Measurements from ENCODE around the gene SLC16A10. TPM values are rescaled to one million over a fixed set of nuclear protein-coding genes. Genes with fewer than 3 reads are reported as not detected.
"Not testable (repeated sequence)": the region's sequence is repeated elsewhere in the genome, so short reads cannot be mapped to it uniquely, and the experiment has no call there.

SLC16A10 gene
- total RNA-seq, 1 experiment from 2014 or later = 0.05 TPM

- Mint-ChIP-seq H3K36me3 (ENCODE audit: insufficient read depth, unreplicated experiment) (no peaks in the 10 kb centered on the region), H3K9me3 (ENCODE audit: unreplicated experiment) (peaks cover 10% of the 10 kb centered on the region), H3K27me3 (ENCODE audit: insufficient read depth, unreplicated experiment) (no peaks in the 10 kb centered on the region), H3K4me3 (ENCODE audit: unreplicated experiment) (no peak overlapping the region), H3K4me1 (ENCODE audit: insufficient read depth, unreplicated experiment) (no peaks in the 10 kb centered on the region), H3K27ac (ENCODE audit: low read depth, unreplicated experiment) (no peak overlapping the region)
- DNase-seq (ENCODE audit: unreplicated experiment) = no peak
- intact Hi-C loops (cut with micrococcal nuclease) = no loop called here
- TF ChIP-seq CTCF (IDR thresholded peaks at IDR 0.05; ENCODE audit: unreplicated experiment) = no peak
- ChIA-PET CTCF (interaction anchor here (0.9 to 1.2 kb wide), 2 partner anchors 25 to 26 kb away, joined by 3 to 4 read pairs; no protein-coding TSS in a partner anchor), POLR2A (interaction anchor here (0.8 kb wide), 1 partner anchor 12 kb away, joined by 4 read pairs; no protein-coding TSS in a partner anchor)
- BruUV-seq (replicated peaks) = no TSS peak
Measured at GRCh38 chr6:111183702-111184517, 96.6 kb downstream of the SLC16A10 start.

DNA sequence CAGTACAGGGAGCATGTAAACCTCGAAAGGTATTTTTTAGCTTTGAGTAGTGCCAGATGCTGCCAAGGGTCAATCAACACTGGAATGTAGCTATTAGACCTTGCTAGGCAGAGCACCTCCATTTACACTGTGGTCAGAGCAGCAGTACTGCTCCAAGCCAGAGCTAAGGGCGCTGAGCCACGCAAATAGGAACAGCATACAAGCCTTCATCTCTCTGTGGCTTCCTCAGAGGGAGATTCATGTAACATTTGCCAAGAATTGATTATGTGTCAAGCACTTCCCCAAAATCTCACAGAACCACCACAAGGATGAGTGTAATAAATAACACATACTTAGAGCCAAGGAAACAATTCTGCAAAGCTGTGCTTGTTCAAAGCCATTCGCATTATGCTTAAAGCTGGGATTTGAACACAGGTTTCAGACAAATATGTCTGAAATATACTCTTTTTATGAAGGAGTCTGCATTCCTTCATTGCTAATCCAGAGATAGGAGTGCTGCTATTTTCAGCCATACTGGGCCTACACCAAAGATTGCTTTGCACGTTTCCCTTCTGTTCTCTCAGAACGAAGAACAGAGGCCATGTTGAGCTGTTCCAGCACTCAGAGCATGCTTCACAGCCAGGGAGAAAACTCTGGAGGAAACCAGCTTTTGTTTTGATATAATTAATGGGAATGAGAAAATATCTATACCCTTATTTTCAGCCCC, 97.7 kb downstream of the SLC16A10 start:
- POLR2A ChIA-PET = interaction anchor here (1.1 kb wide), 1 partner anchor 74 kb away, joined by 3 read pairs; a partner anchor contains a TSS
- CTCF ChIA-PET = interaction anchor here (1.0 to 1.2 kb wide), 2 partner anchors 12 to 25 kb away, joined by 4 read pairs; no protein-coding TSS in a partner anchor
- no TSS peak for BruUV-seq (replicated peaks)

GRCh38 chr6:111185954-111186353, 98.7 kb downstream of the SLC16A10 start:
- no peak overlapping the region for H3K4me3 Mint-ChIP-seq (ENCODE audit: unreplicated experiment)
- H3K27me3 Mint-ChIP-seq (ENCODE audit: insufficient read depth, unreplicated experiment) = no peaks in the 10 kb centered on the region
- no peaks in the 10 kb centered on the region for H3K4me1 Mint-ChIP-seq (ENCODE audit: insufficient read depth, unreplicated experiment)
- ChIA-PET CTCF (interaction anchor here (0.6 kb wide), 1 partner anchor 54 kb away, joined by 3 read pairs; no protein-coding TSS in a partner anchor), POLR2A (interaction anchor here (0.5 to 1.1 kb wide), 2 partner anchors 21 to 73 kb away, joined by 3 to 4 read pairs; a partner anchor contains a TSS)
- H3K36me3 Mint-ChIP-seq (ENCODE audit: insufficient read depth, unreplicated experiment) = no peaks in the 10 kb centered on the region
- no peak for DNase-seq (ENCODE audit: unreplicated experiment)
- BruUV-seq (replicated peaks) = no TSS peak
- no peak for TF ChIP-seq CTCF (IDR thresholded peaks at IDR 0.05; ENCODE audit: unreplicated experiment)
- intact Hi-C loops (cut with micrococcal nuclease) = no loop called here
- H3K27ac Mint-ChIP-seq (ENCODE audit: low read depth, unreplicated experiment) = no peak overlapping the region
- H3K9me3 Mint-ChIP-seq (ENCODE audit: unreplicated experiment) = peaks cover 10% of the 10 kb centered on the region

More for the DNA sequence above, 97.7 kb downstream of the SLC16A10 start:
- Mint-ChIP-seq H3K36me3 (ENCODE audit: insufficient read depth, unreplicated experiment) (no peaks in the 10 kb centered on the region), H3K4me1 (ENCODE audit: insufficient read depth, unreplicated experiment) (no peaks in the 10 kb centered on the region), H3K27ac (ENCODE audit: low read depth, unreplicated experiment) (no peak overlapping the region), H3K4me3 (ENCODE audit: unreplicated experiment) (no peak overlapping the region), H3K9me3 (ENCODE audit: unreplicated experiment) (peaks cover 10% of the 10 kb centered on the region), H3K27me3 (ENCODE audit: insufficient read depth, unreplicated experiment) (no peaks in the 10 kb centered on the region)
- TF ChIP-seq CTCF (IDR thresholded peaks at IDR 0.05; ENCODE audit: unreplicated experiment) = no peak
- intact Hi-C loops (cut with micrococcal nuclease) = no loop called here
- DNase-seq (ENCODE audit: unreplicated experiment) = no peak

DNA sequence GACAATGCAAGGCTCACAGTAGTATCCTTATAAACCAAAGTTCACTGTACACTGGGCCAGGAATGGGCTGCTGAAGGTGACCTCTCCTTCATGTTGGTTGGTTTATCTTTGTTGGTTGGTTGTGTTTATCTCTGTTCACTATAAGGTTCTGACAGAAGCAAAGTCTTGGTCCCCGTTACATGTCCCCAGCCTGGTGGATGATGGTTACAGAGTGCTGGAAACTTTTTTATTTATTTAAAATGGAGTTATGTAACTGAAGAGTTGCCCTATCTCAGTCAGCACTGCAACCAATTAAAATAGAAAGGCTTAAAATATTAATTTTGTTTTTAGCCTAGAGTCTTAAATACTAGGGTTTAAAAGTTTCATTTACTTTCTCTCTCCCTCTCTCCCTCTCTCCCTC, 100.6 kb downstream of the SLC16A10 start:
- Mint-ChIP-seq H3K4me1 (ENCODE audit: insufficient read depth, unreplicated experiment) (no peaks in the 10 kb centered on the region), H3K27me3 (ENCODE audit: insufficient read depth, unreplicated experiment) (no peaks in the 10 kb centered on the region), H3K9me3 (ENCODE audit: unreplicated experiment) (peaks cover 2% of the 10 kb centered on the region), H3K27ac (ENCODE audit: low read depth, unreplicated experiment) (no peak overlapping the region), H3K4me3 (ENCODE audit: unreplicated experiment) (no peak overlapping the region), H3K36me3 (ENCODE audit: insufficient read depth, unreplicated experiment) (no peaks in the 10 kb centered on the region)
- DNase-seq (ENCODE audit: unreplicated experiment) = no peak
- no peak for TF ChIP-seq CTCF (IDR thresholded peaks at IDR 0.05; ENCODE audit: unreplicated experiment)
- no TSS peak for BruUV-seq (replicated peaks)
- CTCF ChIA-PET = no interaction called here
- intact Hi-C loops (cut with micrococcal nuclease) = no loop called here
- POLR2A ChIA-PET = no interaction called here

- H3K27ac Mint-ChIP-seq (ENCODE audit: low read depth, unreplicated experiment); H3K36me3 Mint-ChIP-seq (ENCODE audit: insufficient read depth, unreplicated experiment); H3K9me3 Mint-ChIP-seq (ENCODE audit: unreplicated experiment); H3K4me3 Mint-ChIP-seq (ENCODE audit: unreplicated experiment); POLR2A ChIA-PET; H3K27me3 Mint-ChIP-seq (ENCODE audit: insufficient read depth, unreplicated experiment); intact Hi-C loops (cut with micrococcal nuclease); DNase-seq (ENCODE audit: unreplicated experiment); H3K4me1 Mint-ChIP-seq (ENCODE audit: insufficient read depth, unreplicated experiment); BruUV-seq (replicated peaks); CTCF ChIA-PET: not testable (repeated sequence)
Measured at GRCh38 chr6:111189666-111190210, 102.4 kb downstream of the SLC16A10 start.
